Measurements from ENCODE around the gene FEZF2.

FEZF2 gene

GRCh38 chr3:62323241-62323640 lies 50.1 kb downstream of the FEZF2 start:
- no peak for DNase-seq
